Muscle of leg (tissue), 11 donors: ENCODE data around the gene FAM90A26. TPM values are rescaled to one million over a fixed set of nuclear protein-coding genes. Genes with fewer than 3 reads are reported as not detected.
"Not testable (repeated sequence)": the region's sequence is repeated elsewhere in the genome, so short reads cannot be mapped to it uniquely, and the experiment has no call there.

ENCODE experiments used
- DNase-seq: peaks from one replicate; pipeline ENCODE4 v3.0.0; 2013
- H3K27ac ChIP-seq: one replicate; pipeline ENCODE4 v1.5.1; 2013; ENCODE audit warnings: mild to moderate bottlenecking, low read length, control low read depth
- H3K27me3 ChIP-seq: one replicate; pipeline ENCODE4 v1.6.1; 2013; ENCODE audit warnings: low read length; ENCODE audit not compliant: control insufficient read depth, insufficient read depth
- H3K36me3 ChIP-seq: one replicate; pipeline ENCODE4 v1.6.1; 2013; ENCODE audit warnings: low read length; ENCODE audit not compliant: control insufficient read depth, insufficient read depth
- H3K4me1 ChIP-seq: one replicate; pipeline ENCODE4 v1.6.1; 2013; ENCODE audit warnings: low read length; ENCODE audit not compliant: control insufficient read depth, insufficient read depth
- H3K4me3 ChIP-seq: one replicate; pipeline ENCODE4 v1.5.1; 2013; ENCODE audit warnings: low read length, control low read depth
- H3K9me3 ChIP-seq: replicated peaks from 2 replicates; pipeline ENCODE4 v1.6.1; 2013; ENCODE audit warnings: low read depth, low read length; ENCODE audit not compliant: control insufficient read depth
- WGBS: methylation state at CpG from one replicate; pipeline ENCODE4 v1.1.5; 2013; ENCODE audit warnings: missing lambda C conversion rate; ENCODE audit not compliant: insufficient coverage; 5-methylcytosine and 5-hydroxymethylcytosine counted together
- polyA plus RNA-seq, 8 donors: library from polyadenylated mRNA; unstranded; fragments of 120-200 nt; gene quantifications; one replicate each; pipeline versions ENCODE4 v1.2.1 to v1.2.3, GENCODE V29; 2013; ENCODE audit warnings: inconsistent platforms in 1 of 8, low replicate concordance in 1 of 8; ENCODE audit not compliant: insufficient read length in 8 of 8, insufficient read depth in 1 of 8
- total RNA-seq: library from RNA; stranded (reverse); fragments of 120-200 nt; gene quantifications from one replicate; pipeline ENCODE4 v1.2.4, GENCODE V29; 2013

The FAM90A26 gene
- total and polyA plus RNA-seq, 9 donors, result not detected

DNA sequence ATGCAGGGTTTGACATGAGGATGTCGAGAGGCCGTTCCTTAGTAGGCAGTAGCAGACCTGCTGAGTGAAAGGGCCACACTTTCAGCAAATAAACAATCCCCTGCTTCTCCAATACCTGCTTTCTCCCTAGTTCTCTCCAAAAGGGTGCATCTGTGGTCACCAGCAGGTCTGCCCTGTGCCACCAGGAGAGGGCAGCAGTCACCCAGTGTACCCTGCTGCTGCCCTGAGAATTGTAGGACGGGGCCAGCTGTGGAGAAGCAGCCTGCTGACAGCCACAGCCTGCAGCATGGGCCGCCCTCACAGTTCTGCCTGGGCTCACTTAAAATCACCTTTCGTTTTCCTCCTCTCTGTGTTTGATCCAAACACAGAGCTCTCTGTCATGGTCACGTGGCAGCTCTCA is 11.8 kb upstream of the FAM90A26 start:
- 25% methylated on average over 3 of the region's 6 CpGs for WGBS
- H3K4me3 ChIP-seq, H3K27ac ChIP-seq, H3K9me3 ChIP-seq, H3K36me3 ChIP-seq, H3K27me3 ChIP-seq, H3K4me1 ChIP-seq, DNase-seq: not testable (repeated sequence)

DNA sequence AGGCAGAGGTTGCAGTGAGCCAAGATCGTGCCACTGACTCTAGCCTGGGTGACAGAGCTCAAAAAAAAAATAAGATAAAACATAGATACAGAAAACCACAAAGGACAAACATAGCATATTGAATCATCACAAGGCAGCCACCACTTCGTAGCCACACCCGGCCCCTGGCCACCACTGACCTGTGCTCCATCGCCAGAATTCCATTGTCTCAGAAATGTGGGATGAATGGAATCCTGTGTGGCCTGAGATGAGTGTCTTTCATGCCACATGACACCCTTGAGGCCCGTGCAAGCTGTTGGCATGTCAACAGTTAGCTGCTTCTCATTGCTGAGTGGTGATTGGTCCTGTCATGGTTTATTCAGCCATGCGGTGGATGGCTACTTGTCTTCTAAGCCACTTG is 10.2 kb upstream of the FAM90A26 start:
- DNase-seq, H3K4me3 ChIP-seq, H3K4me1 ChIP-seq, H3K27me3 ChIP-seq, H3K27ac ChIP-seq, H3K36me3 ChIP-seq, H3K9me3 ChIP-seq: not testable (repeated sequence)
- 75% methylated on average over 1 of the region's 6 CpGs for WGBS

DNA sequence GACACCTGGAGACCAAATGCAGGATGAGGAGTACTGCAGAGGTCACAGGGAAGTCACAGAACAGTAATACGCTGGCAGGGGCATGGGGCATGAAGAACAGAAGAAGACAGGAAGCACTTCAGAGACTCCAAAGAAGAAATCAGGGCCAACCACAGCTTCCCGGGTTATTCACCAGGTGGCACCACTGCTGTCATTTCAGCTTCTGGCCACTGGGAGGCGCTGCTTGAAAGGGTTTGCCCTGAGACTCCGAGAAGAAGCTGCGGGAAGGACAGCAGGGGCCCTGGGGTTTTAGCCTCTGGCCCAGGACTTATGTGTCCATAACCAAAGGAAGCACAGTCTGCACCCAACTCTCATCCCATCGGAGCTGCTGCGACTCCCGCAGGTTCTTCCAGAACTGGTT is 4.2 kb upstream of the FAM90A26 start:
- not testable (repeated sequence) for H3K27me3 ChIP-seq, H3K27ac ChIP-seq, H3K36me3 ChIP-seq, H3K4me1 ChIP-seq, DNase-seq, H3K9me3 ChIP-seq, H3K4me3 ChIP-seq
- 13% methylated on average over 1 of the region's 8 CpGs for WGBS

DNA sequence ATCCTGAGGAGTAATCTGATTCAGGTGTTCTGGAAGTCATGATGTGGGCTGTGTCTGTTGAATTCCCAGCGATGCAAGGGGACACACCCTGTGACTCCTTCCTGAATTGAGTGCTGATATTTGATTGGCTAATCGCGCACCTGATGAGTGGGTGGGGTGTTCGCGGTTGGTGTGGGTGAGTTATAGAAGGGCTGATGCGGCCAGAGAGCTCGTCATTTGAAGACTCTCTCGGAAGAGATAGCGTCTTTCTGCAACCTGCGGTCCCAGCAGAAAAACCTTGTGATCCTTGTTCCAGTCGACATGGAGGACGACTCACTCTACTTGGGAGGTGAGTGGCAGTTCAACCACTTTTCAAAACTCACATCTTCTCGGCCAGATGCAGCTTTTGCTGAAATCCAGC is 40.1 kb downstream of the FAM90A26 start, which contains the start of gene USP17L10:
Gene USP17L10, plus strand, starts transcription at position 301 of the 400 bp plus-strand sequence. Its CDS starts 0 bp downstream, at position 301.
- not testable (repeated sequence) for H3K27ac ChIP-seq, H3K9me3 ChIP-seq, H3K4me3 ChIP-seq, H3K4me1 ChIP-seq, H3K36me3 ChIP-seq, H3K27me3 ChIP-seq, DNase-seq
- no CpG with 5 or more reads among the region's 13 CpGs for WGBS

DNA sequence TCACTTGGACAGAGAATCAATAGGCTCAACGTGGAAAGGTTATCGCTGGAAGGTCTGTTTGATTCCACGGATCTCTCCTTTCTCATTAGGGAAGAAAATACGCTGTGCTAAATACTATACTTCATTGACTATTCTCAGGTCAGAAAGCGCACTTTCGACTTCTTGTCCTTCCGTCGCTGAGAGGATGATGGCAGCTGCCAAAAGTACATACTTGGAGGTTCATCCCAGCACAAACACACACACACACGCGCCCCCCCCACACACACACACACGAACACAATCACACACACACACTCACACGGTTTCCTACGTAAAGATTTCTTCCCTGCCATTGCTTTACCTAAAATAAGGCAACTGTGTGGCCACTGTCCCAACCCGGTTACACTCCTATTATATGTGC is 44.5 kb downstream of the FAM90A26 start:
- H3K4me3 ChIP-seq, H3K4me1 ChIP-seq, DNase-seq, H3K27me3 ChIP-seq, H3K36me3 ChIP-seq, H3K9me3 ChIP-seq, H3K27ac ChIP-seq: not testable (repeated sequence)
- 95% methylated on average over 5 of the region's 14 CpGs for WGBS

DNA sequence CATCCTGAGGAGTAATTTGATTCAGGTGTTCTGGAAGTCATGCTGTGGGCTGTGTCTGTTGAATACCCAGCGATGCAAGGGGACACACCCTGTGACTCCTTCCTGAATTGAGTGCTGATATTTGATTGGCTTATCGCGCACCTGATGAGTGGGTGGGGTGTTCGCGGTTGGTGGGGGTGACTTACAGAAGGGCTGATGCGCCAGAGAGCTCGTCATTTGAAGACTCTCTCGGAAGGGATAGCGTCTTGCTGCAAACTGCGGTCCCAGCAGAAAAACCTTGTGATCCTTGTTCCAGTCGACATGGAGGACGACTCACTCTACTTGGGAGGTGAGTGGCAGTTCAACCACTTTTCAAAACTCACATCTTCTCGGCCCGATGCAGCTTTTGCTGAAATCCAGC is 44.9 kb downstream of the FAM90A26 start, which contains the start of gene USP17L11:
Gene USP17L11, plus strand, starts transcription at position 301 of the 400 bp plus-strand sequence. Its CDS starts 0 bp downstream, at position 301.
- H3K9me3 ChIP-seq, H3K4me1 ChIP-seq, H3K36me3 ChIP-seq, DNase-seq, H3K27me3 ChIP-seq, H3K27ac ChIP-seq, H3K4me3 ChIP-seq: not testable (repeated sequence)
- WGBS, result 100% methylated on average over 1 of the region's 14 CpGs

DNA sequence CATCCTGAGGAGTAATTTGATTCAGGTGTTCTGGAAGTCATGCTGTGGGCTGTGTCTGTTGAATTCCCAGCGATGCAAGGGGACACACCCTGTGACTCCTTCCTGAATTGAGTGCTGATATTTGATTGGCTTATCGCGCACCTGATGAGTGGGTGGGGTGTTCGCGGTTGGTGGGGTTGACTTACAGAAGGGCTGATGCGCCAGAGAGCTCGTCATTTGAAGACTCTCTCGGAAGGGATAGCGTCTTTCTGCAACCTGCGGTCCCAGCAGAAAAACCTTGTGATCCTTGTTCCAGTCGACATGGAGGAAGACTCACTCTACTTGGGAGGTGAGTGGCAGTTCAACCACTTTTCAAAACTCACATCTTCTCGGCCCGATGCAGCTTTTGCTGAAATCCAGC is 49.6 kb downstream of the FAM90A26 start, which contains the start of gene USP17L12:
Gene USP17L12, plus strand, starts transcription at position 301 of the 400 bp plus-strand sequence. Its CDS starts 0 bp downstream, at position 301.
- no CpG with 5 or more reads among the region's 13 CpGs for WGBS
- DNase-seq, H3K27ac ChIP-seq: not testable (repeated sequence)

DNA sequence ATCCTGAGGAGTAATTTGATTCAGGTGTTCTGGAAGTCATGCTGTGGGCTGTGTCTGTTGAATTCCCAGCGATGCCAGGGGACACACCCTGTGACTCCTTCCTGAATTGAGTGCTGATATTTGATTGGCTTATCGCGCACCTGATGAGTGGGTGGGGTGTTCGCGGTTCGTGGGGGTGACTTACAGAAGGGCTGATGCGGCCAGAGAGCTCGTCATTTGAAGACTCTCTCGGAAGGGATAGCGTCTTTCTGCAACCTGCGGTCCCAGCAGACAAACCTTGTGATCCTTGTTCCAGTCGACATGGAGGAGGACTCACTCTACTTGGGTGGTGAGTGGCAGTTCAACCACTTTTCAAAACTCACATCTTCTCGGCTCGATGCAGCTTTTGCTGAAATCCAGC is 54.4 kb downstream of the FAM90A26 start, which contains the start of gene USP17L13:
Gene USP17L13, plus strand, starts transcription at position 301 of the 400 bp plus-strand sequence. Its CDS starts 0 bp downstream, at position 301.
- no CpG with 5 or more reads among the region's 14 CpGs for WGBS
- H3K36me3 ChIP-seq, H3K27me3 ChIP-seq, H3K4me1 ChIP-seq, DNase-seq, H3K4me3 ChIP-seq, H3K9me3 ChIP-seq, H3K27ac ChIP-seq: not testable (repeated sequence)

More for the DNA sequence above, 49.6 kb downstream of the FAM90A26 start, which contains the start of gene USP17L12:
- H3K4me1 ChIP-seq, H3K36me3 ChIP-seq, H3K9me3 ChIP-seq, H3K27me3 ChIP-seq, H3K4me3 ChIP-seq: not testable (repeated sequence)

Other genes with a start within 250 kb of the FAM90A26 start
- not detected for gene USP17L10, start 40.2 kb downstream of the FAM90A26 start, total RNA-seq
- gene USP17L10, start 40.2 kb downstream of the FAM90A26 start, polyA plus RNA-seq, result not detected
- not detected for gene USP17L11, start 45.0 kb downstream of the FAM90A26 start, total RNA-seq
- not detected for gene USP17L11, start 45.0 kb downstream of the FAM90A26 start, polyA plus RNA-seq
- gene USP17L12, start 49.7 kb downstream of the FAM90A26 start, total RNA-seq, result not detected
- gene USP17L12, start 49.7 kb downstream of the FAM90A26 start, polyA plus RNA-seq, result not detected
- gene USP17L13, start 54.5 kb downstream of the FAM90A26 start, total RNA-seq, result not detected
- gene USP17L13, start 54.5 kb downstream of the FAM90A26 start, polyA plus RNA-seq, result not detected
- gene USP17L15, start 64.0 kb downstream of the FAM90A26 start, total RNA-seq, result not detected
- gene USP17L15, start 64.0 kb downstream of the FAM90A26 start, polyA plus RNA-seq, result not detected
- not detected for gene USP17L17, start 73.5 kb downstream of the FAM90A26 start, total RNA-seq
- not detected for gene USP17L17, start 73.5 kb downstream of the FAM90A26 start, polyA plus RNA-seq
- not detected for gene USP17L18, start 78.2 kb downstream of the FAM90A26 start, total RNA-seq
- not detected for gene USP17L18, start 78.2 kb downstream of the FAM90A26 start, polyA plus RNA-seq
- not detected for gene USP17L19, start 83.0 kb downstream of the FAM90A26 start, total RNA-seq
- gene USP17L19, start 83.0 kb downstream of the FAM90A26 start, polyA plus RNA-seq, result not detected
- not detected for gene USP17L20, start 87.7 kb downstream of the FAM90A26 start, total RNA-seq
- not detected for gene USP17L20, start 87.7 kb downstream of the FAM90A26 start, polyA plus RNA-seq
- not detected for gene USP17L21, start 92.5 kb downstream of the FAM90A26 start, total RNA-seq
- not detected for gene USP17L21, start 92.5 kb downstream of the FAM90A26 start, polyA plus RNA-seq
- not detected for gene USP17L22, start 97.2 kb downstream of the FAM90A26 start, total RNA-seq
- gene USP17L22, start 97.2 kb downstream of the FAM90A26 start, polyA plus RNA-seq, result not detected
- gene USP17L24, start 154.8 kb downstream of the FAM90A26 start, total RNA-seq, result not detected
- gene USP17L24, start 154.8 kb downstream of the FAM90A26 start, polyA plus RNA-seq, result not detected
- gene USP17L25, start 159.5 kb downstream of the FAM90A26 start, total RNA-seq, result not detected
- not detected for gene USP17L25, start 159.5 kb downstream of the FAM90A26 start, polyA plus RNA-seq
- not detected for gene USP17L26, start 164.2 kb downstream of the FAM90A26 start, total RNA-seq
- gene USP17L26, start 164.2 kb downstream of the FAM90A26 start, polyA plus RNA-seq, result not detected
- not detected for gene USP17L5, start 169.0 kb downstream of the FAM90A26 start, total RNA-seq
- not detected for gene USP17L5, start 169.0 kb downstream of the FAM90A26 start, polyA plus RNA-seq
- not detected for gene USP17L27, start 173.7 kb downstream of the FAM90A26 start, total RNA-seq
- gene USP17L27, start 173.7 kb downstream of the FAM90A26 start, polyA plus RNA-seq, result not detected
- gene USP17L28, start 178.5 kb downstream of the FAM90A26 start, total RNA-seq, result not detected
- not detected for gene USP17L28, start 178.5 kb downstream of the FAM90A26 start, polyA plus RNA-seq
- not detected for gene USP17L29, start 183.2 kb downstream of the FAM90A26 start, total RNA-seq
- not detected for gene USP17L29, start 183.2 kb downstream of the FAM90A26 start, polyA plus RNA-seq
- gene USP17L30, start 192.7 kb downstream of the FAM90A26 start, total RNA-seq, result not detected
- not detected for gene USP17L30, start 192.7 kb downstream of the FAM90A26 start, polyA plus RNA-seq